B cell (primary cell): ENCODE data around the gene CRAMP1. TPM values are rescaled to one million over a fixed set of nuclear protein-coding genes. Genes with fewer than 3 reads are reported as not detected.

Source experiments
- ATAC-seq: fragments of 200-7000 bp; cut with Tn5 transposase; one replicate; pipeline ENCODE4 v1.10.0; 2021; ENCODE audit warnings: low read depth, mild to moderate bottlenecking, moderate number of reproducible peaks, moderate library complexity
- CTCF ChIA-PET: fragments of 350-600 bp; sonication (Branson Sonifier 250); formaldehyde crosslinking; loops from one replicate; lab custom pipeline; 2021; ENCODE audit warnings: antibody characterized with exemption, inconsistent platforms; lab: Charles Lee
- POLR2A ChIA-PET: fragments of 350-600 bp; sonication (Branson Sonifier 250); formaldehyde crosslinking; loops from one replicate; lab custom pipeline; 2021; ENCODE audit warnings: antibody characterized with exemption; lab: Charles Lee
- DNase-seq: peaks from one replicate; pipeline ENCODE4 v3.0.0; 2013
- H2AFZ ChIP-seq: 2 replicates; pipeline ENCODE4 v1.6.1; 2012; ENCODE audit warnings: mild to moderate bottlenecking, low read depth, low read length; ENCODE audit not compliant: insufficient read depth, poor library complexity, severe bottlenecking
- H3K27ac ChIP-seq, 2 donors: 1 replicate in 1 of 2; 2 replicates in 1 of 2; pipeline ENCODE4 v1.5.1; 2012 to 2013; ENCODE audit warnings: low read length in 2 of 2, mild to moderate bottlenecking in 2 of 2, moderate library complexity in 1 of 2
- H3K27me3 ChIP-seq, 4 experiments: fragments of 200-600 bp in 1 of 4; sonication (generic) in 1 of 4; replicated peaks in 1 of 4; 1 replicate in 2 of 4; 2 replicates in 2 of 4; pipeline versions ENCODE4 v1.6.1 to v1.7.0; 2013 to 2016; ENCODE audit warnings: low read length in 3 of 4, mild to moderate bottlenecking in 2 of 4, mixed read lengths in 1 of 4, moderate library complexity in 1 of 4; ENCODE audit not compliant: insufficient read depth in 4 of 4, control insufficient read depth in 3 of 4; ENCODE audit errors: control extremely low read depth in 1 of 4
- H3K36me3 ChIP-seq, 2 experiments: replicated peaks in 1 of 2; 1 replicate in 1 of 2; 2 replicates in 1 of 2; pipeline versions ENCODE4 v1.6.1 to v1.7.1; 2013; ENCODE audit warnings: low read length in 1 of 2; ENCODE audit not compliant: insufficient read depth in 2 of 2, control insufficient read depth in 1 of 2; ENCODE audit errors: control extremely low read depth in 1 of 2, extremely low read depth in 1 of 2
- H3K4me1 ChIP-seq, 2 donors: fragments of 200-600 bp in 1 of 2; sonication (generic) in 1 of 2; 1 replicate in 1 of 2; 2 replicates in 1 of 2; pipeline versions ENCODE4 v1.5.1 to v1.6.1; 2013 to 2017; ENCODE audit warnings: low read length in 2 of 2; ENCODE audit not compliant: control insufficient read depth in 2 of 2, insufficient read depth in 2 of 2
- H3K4me2 ChIP-seq: replicated peaks from 2 replicates; pipeline ENCODE3; 2012; ENCODE audit warnings: mild to moderate bottlenecking, low read depth, low read length; ENCODE audit not compliant: poor library complexity, severe bottlenecking
- H3K4me3 ChIP-seq, 5 experiments: fragments of 200-600 bp in 1 of 5; sonication (generic) in 1 of 5; 1 replicate in 3 of 5; 2 replicates in 2 of 5; pipeline versions ENCODE4 v1.5.1 to v1.7.0; 2011 to 2016; ENCODE audit warnings: low read length in 4 of 5, mild to moderate bottlenecking in 4 of 5, low read depth in 2 of 5, control low read depth in 1 of 5, moderate library complexity in 1 of 5; ENCODE audit not compliant: insufficient read depth in 1 of 5; ENCODE audit errors: control extremely low read depth in 1 of 5, extremely low read depth in 1 of 5
- H3K79me2 ChIP-seq: fragments of 200-600 bp; sonication (generic); one replicate; pipeline ENCODE4 v1.6.0; 2016; ENCODE audit warnings: low read length; ENCODE audit not compliant: control insufficient read depth, insufficient read depth
- H3K9ac ChIP-seq: fragments of 200-600 bp; sonication (generic); 2 replicates; pipeline ENCODE4 v1.6.1; 2017; ENCODE audit warnings: mild to moderate bottlenecking, low read length, moderate library complexity
- H3K9me3 ChIP-seq, 3 donors: one replicate each; pipeline versions ENCODE4 v1.6.1 to v1.7.1; 2013; ENCODE audit warnings: low read length in 2 of 3; ENCODE audit not compliant: control insufficient read depth in 2 of 3, insufficient read depth in 1 of 3; ENCODE audit errors: control extremely low read depth in 1 of 3
- H4K20me1 ChIP-seq: 2 replicates; pipeline ENCODE4 v1.6.0; 2012; ENCODE audit warnings: mild to moderate bottlenecking, low read length; ENCODE audit not compliant: insufficient read depth, control insufficient read depth, poor library complexity, severe bottlenecking
- H3K27ac Mint-ChIP-seq: one replicate; pipeline ENCODE4 v1.8.0; 2021; ENCODE audit warnings: mixed read lengths
- H3K27me3 Mint-ChIP-seq: one replicate; pipeline ENCODE4 v1.8.0; 2021; ENCODE audit warnings: mixed read lengths
- H3K4me1 Mint-ChIP-seq: one replicate; pipeline ENCODE4 v1.8.0; 2021; ENCODE audit warnings: mixed read lengths
- H3K4me3 Mint-ChIP-seq: one replicate; pipeline ENCODE4 v1.8.0; 2021; ENCODE audit warnings: mixed read lengths
- H3K9me3 Mint-ChIP-seq: one replicate; pipeline ENCODE4 v1.8.0; 2022; ENCODE audit warnings: mixed read lengths; ENCODE audit not compliant: insufficient read depth
- CTCF ChIP-seq: fragments of 200-600 bp; IDR thresholded peaks from one replicate; pipeline ENCODE4 v1.8.0; 2022; ENCODE audit warnings: antibody characterized with exemption, mild to moderate bottlenecking
- EZH2 ChIP-seq: IDR thresholded peaks from 2 replicates; pipeline ENCODE4 v1.6.1; 2012; ENCODE audit warnings: borderline replicate concordance, low read depth, mild to moderate bottlenecking, moderate library complexity, low read length; ENCODE audit not compliant: insufficient read depth, poor library complexity, severe bottlenecking
- WGBS: methylation state at CpG from one replicate; pipeline ENCODE4 v1.1.5; 2013; ENCODE audit warnings: missing lambda C conversion rate; ENCODE audit not compliant: insufficient coverage; 5-methylcytosine and 5-hydroxymethylcytosine counted together
- intact Hi-C: fragments of 100-400 bp; cut with micrococcal nuclease; formaldehyde crosslinking; loops from one replicate; pipeline ENCODE4 v1.10.0; 2022
- polyA plus RNA-seq: library from polyadenylated mRNA; depleted of rRNA; stranded (reverse); fragments of >200 nt; gene quantifications from 2 replicates; pipeline ENCODE4 v1.2.3, GENCODE V29; 2012
- total RNA-seq, 2 donors: library from RNA; stranded (reverse); fragments of 120-200 nt in 1 of 2; gene quantifications; 1 replicate in 1 of 2; 2 replicates in 1 of 2; pipeline versions ENCODE4 v1.2.3 to v1.2.4, GENCODE V29; 2013 to 2022

Gene CRAMP1
- total and polyA plus RNA-seq, 2 donors (not counting 1 experiment from before 2014, with no cell fraction given) = 21.0 to 33.9 TPM

DNA sequence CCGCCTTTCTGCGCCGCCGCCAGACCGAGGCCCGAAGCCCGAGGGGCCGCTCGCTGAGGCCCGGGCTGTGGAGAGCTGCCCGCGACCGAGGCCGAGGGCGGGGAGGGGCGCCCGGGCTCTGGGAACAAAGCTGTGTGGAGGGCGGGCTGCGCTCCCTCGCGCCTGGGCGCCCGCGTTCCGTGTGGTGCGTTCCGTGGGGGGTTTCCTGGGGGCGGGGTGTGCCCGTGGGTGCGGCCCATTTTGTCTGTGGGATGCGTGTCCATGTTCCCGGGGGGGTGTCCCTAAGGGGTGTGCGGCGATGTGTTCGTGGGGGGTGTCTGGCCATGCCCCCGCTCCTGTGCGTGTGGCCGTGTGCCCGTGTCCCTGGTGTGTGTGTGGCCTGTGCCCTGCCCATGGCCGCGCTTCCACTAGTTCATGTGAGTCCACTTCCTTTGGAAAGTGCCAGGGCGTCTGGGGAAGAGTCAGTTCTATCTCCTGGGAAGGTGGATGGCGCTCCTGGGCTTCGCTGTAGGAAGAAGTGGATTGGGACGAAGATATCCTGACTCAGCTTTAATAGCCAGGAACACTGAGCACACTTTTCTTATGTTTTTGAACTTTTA is 66.4 kb downstream of the CRAMP1 start:
- Mint-ChIP-seq H3K27me3 (no peaks in the 10 kb centered on the region), H3K4me1 (peaks cover 14% of the 10 kb centered on the region), H3K4me3 (peak overlapping the region; percentile 89), H3K27ac (peak overlapping the region; percentile 75), H3K9me3 (no peaks in the 10 kb centered on the region)
- CTCF ChIA-PET = interaction anchor here (0.8 to 1.7 kb wide), 6 partner anchors 11 to 314 kb away, joined by 3 to 16 read pairs (median 5); partner anchors contain the start of gene MAPK8IP3
- intact Hi-C loops = loop anchor here (1.0 to 5.0 kb wide), 4 partner anchors 28 to 1001 kb away; partner anchors contain the start of genes CRAMP1, IFT140, MAPK8IP3 and NME3
- Histone ChIP-seq H3K4me3 (peak overlapping the region; percentile 38 to 77 (median 60)), H3K27me3 (no peaks in the 10 kb centered on the region), H4K20me1 (peaks cover 41% of the 10 kb centered on the region), H3K36me3 (peaks cover 0 to 17% of the 10 kb centered on the region in 2 experiments), H3K9me3 (no peaks in the 10 kb centered on the region), H3K4me1 (peaks cover 8 to 14% of the 10 kb centered on the region in 2 donors), H3K9ac (peak overlapping the region; percentile 80), H3K79me2 (peaks cover 71% of the 10 kb centered on the region), H2AFZ (peak overlapping the region; percentile 72), H3K27ac (peak overlapping the region in 1 of 2 donors; percentile 83), H3K4me2 (peak overlapping the region; percentile 96)
- POLR2A ChIA-PET = interaction anchor here (0.7 to 1.6 kb wide), 5 partner anchors 27 to 313 kb away, joined by 3 to 15 read pairs (median 5); partner anchors contain the start of genes CRAMP1, EME2, IFT140 and MAPK8IP3
- TF ChIP-seq EZH2 = no peak
- no peak for TF ChIP-seq CTCF
- WGBS = under 1% methylated on average over 43 of the region's 45 CpGs
- DNase-seq (peak; percentile 75), ATAC-seq (peak; percentile 11)

DNA sequence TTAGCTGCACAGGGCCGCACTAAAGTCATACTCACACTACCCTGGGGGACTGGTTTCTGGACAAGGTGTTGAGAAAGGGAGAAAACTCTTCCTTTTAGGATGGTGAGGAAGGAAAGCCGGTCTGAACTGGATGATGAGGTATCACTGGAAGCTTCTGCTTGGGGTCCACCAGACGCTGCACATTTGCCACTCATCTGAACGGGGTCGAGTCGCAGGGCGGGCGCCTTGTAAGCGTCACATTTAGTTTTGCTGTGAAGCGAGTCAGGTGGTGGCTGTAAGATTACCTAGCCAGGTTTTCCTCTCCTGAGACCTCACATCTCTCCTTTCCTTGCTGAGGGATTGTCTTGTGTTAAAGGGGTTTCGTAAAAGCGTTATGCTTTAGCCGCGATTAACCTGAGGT is 68.2 kb downstream of the CRAMP1 start:
- H3K4me3 ChIP-seq = no peak overlapping the region
- no peak for TF ChIP-seq EZH2
- no peak for TF ChIP-seq CTCF
- H3K27me3 ChIP-seq = no peaks in the 10 kb centered on the region
- H3K4me1 ChIP-seq = peaks cover 8 to 14% of the 10 kb centered on the region in 2 donors
- H3K27ac ChIP-seq = no peak overlapping the region
- POLR2A ChIA-PET = no interaction called here
- WGBS = 100% methylated on average over 9 of the region's 14 CpGs
- peaks cover 84% of the 10 kb centered on the region for H3K79me2 ChIP-seq
- H3K4me1 Mint-ChIP-seq = peaks cover 14% of the 10 kb centered on the region
- H4K20me1 ChIP-seq = peaks cover 58% of the 10 kb centered on the region
- no peaks in the 10 kb centered on the region for H3K9me3 ChIP-seq
- no peak for DNase-seq
- H3K9ac ChIP-seq = no peak overlapping the region
- no peaks in the 10 kb centered on the region for H3K27me3 Mint-ChIP-seq
- H3K36me3 ChIP-seq = peaks cover 0 to 13% of the 10 kb centered on the region in 2 experiments
- intact Hi-C loops = no loop called here
- no peaks in the 10 kb centered on the region for H3K9me3 Mint-ChIP-seq
- ATAC-seq = no peak
- H2AFZ ChIP-seq = no peak overlapping the region
- no peak overlapping the region for H3K4me2 ChIP-seq
- CTCF ChIA-PET = interaction anchor here (1.4 kb wide), 1 partner anchor 43 kb away, joined by 3 read pairs; no protein-coding TSS in a partner anchor
- peak overlapping the region; percentile 46 for H3K27ac Mint-ChIP-seq
- peak overlapping the region; percentile 30 for H3K4me3 Mint-ChIP-seq
